ENCODE measurements around the gene CELSR1. TPM values are rescaled to one million over a fixed set of nuclear protein-coding genes. Genes with fewer than 3 reads are reported as not detected.
"Not testable (repeated sequence)": the region's sequence is repeated elsewhere in the genome, so short reads cannot be mapped to it uniquely, and the experiment has no call there.

The CELSR1 gene
- total RNA-seq, 1 donor from 2014 or later: 0.30 TPM

GRCh38 chr22:46517255-46517761 is 20.1 kb downstream of the CELSR1 start:
- H3K4me3 Mint-ChIP-seq (ENCODE audit: low read depth): no peak overlapping the region
- no peaks in the 10 kb centered on the region for H3K36me3 Mint-ChIP-seq (ENCODE audit: low read depth)
- H3K27me3 Mint-ChIP-seq (ENCODE audit: low read depth): no peaks in the 10 kb centered on the region
- no peaks in the 10 kb centered on the region for H3K9me3 Mint-ChIP-seq
- intact Hi-C loops (cut with micrococcal nuclease): no loop called here
- no peak for DNase-seq (ENCODE audit: low spot score)
- H3K27ac Mint-ChIP-seq: no peak overlapping the region
- H3K4me1 Mint-ChIP-seq (ENCODE audit: low read depth): no peaks in the 10 kb centered on the region

DNA sequence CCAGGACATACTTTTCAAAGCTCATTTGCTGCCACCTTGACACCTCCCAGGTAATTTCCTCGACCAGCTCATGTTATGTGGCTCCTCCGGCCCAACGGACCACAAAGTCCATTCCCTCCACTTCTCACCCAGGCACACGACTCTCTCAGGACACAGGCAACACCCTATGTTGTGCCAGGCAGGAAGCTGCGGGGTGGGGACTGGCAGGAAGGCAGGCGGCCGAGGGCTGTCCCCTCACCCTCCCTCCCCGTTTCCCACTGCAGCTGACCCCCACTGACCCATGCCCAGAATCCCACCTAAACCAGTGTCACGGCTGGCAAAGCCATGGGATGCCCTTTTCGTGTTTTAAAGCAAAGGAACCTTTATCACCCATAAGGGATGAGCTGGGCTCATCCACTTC is 20.8 kb downstream of the CELSR1 start:
- intact Hi-C loops (cut with micrococcal nuclease): no loop called here
- Mint-ChIP-seq H3K27me3 (ENCODE audit: low read depth) (no peaks in the 10 kb centered on the region), H3K4me3 (ENCODE audit: low read depth) (no peak overlapping the region), H3K9me3 (no peaks in the 10 kb centered on the region), H3K36me3 (ENCODE audit: low read depth) (no peaks in the 10 kb centered on the region), H3K4me1 (ENCODE audit: low read depth) (no peaks in the 10 kb centered on the region), H3K27ac (no peak overlapping the region)
- no peak for DNase-seq (ENCODE audit: low spot score)

DNA sequence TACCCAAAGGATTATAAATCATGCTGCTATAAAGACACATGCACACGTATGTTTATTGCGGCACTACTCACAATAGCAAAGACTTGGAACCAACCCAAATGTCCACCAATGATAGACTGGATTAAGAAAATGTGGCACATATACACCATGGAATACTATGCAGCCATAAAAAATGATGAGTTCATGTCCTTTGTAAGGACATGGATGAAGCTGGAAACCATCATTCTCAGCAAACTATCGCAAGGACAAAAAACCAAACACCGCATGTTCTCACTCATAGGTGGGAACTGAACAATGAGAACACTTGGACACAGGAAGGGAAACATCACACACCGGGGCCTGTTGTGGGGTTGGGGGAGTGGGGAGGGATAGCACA is 21.3 kb downstream of the CELSR1 start:
- H3K27me3 Mint-ChIP-seq (ENCODE audit: low read depth); DNase-seq (ENCODE audit: low spot score); H3K4me3 Mint-ChIP-seq (ENCODE audit: low read depth); intact Hi-C loops (cut with micrococcal nuclease); H3K27ac Mint-ChIP-seq; H3K4me1 Mint-ChIP-seq (ENCODE audit: low read depth); H3K9me3 Mint-ChIP-seq; H3K36me3 Mint-ChIP-seq (ENCODE audit: low read depth): not testable (repeated sequence)

GRCh38 chr22:46515208-46516111 is 22.0 kb downstream of the CELSR1 start:
- intact Hi-C loops (cut with micrococcal nuclease): no loop called here
- no peak overlapping the region for H3K27ac Mint-ChIP-seq
- no peaks in the 10 kb centered on the region for H3K9me3 Mint-ChIP-seq
- H3K4me1 Mint-ChIP-seq (ENCODE audit: low read depth): no peaks in the 10 kb centered on the region
- DNase-seq (ENCODE audit: low spot score): no peak
- no peaks in the 10 kb centered on the region for H3K27me3 Mint-ChIP-seq (ENCODE audit: low read depth)
- H3K36me3 Mint-ChIP-seq (ENCODE audit: low read depth): no peaks in the 10 kb centered on the region
- H3K4me3 Mint-ChIP-seq (ENCODE audit: low read depth): no peak overlapping the region

- Mint-ChIP-seq H3K27ac (no peak overlapping the region), H3K9me3 (no peaks in the 10 kb centered on the region), H3K36me3 (ENCODE audit: low read depth) (no peaks in the 10 kb centered on the region), H3K4me3 (ENCODE audit: low read depth) (no peak overlapping the region), H3K4me1 (ENCODE audit: low read depth) (no peaks in the 10 kb centered on the region), H3K27me3 (ENCODE audit: low read depth) (no peaks in the 10 kb centered on the region)
- intact Hi-C loops (cut with micrococcal nuclease): no loop called here
- DNase-seq (ENCODE audit: low spot score): no peak
Observed at GRCh38 chr22:46514592-46515207, 22.7 kb downstream of the CELSR1 start.

GRCh38 chr22:46513908-46514550 is 23.4 kb downstream of the CELSR1 start:
- Mint-ChIP-seq H3K4me3 (ENCODE audit: low read depth) (no peak overlapping the region), H3K36me3 (ENCODE audit: low read depth) (no peaks in the 10 kb centered on the region), H3K9me3 (no peaks in the 10 kb centered on the region), H3K27me3 (ENCODE audit: low read depth) (no peaks in the 10 kb centered on the region), H3K27ac (no peak overlapping the region), H3K4me1 (ENCODE audit: low read depth) (no peaks in the 10 kb centered on the region)
- intact Hi-C loops (cut with micrococcal nuclease): no loop called here
- no peak for DNase-seq (ENCODE audit: low spot score)

DNA sequence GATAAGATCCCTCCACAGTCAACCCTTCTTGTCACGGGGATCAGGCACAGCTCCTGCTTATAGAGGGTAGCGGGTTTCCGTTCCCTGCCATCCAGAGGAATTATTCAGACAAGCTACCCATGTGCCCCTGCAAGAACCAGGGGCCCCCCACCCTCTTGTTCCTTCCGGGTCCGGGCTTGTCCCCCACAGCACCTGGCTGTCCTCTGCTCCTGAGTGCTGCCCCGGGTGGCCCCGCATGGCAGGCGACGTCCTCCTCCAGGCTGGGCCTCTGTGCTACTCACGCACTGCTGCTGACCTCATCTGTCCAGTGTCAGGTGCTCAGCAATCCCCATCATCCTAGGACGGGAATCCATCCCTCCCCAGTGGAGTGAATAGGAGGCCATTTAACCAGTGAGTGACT is 24.7 kb downstream of the CELSR1 start:
- H3K27me3 Mint-ChIP-seq (ENCODE audit: low read depth): no peaks in the 10 kb centered on the region
- H3K27ac Mint-ChIP-seq: no peak overlapping the region
- no peak for DNase-seq (ENCODE audit: low spot score)
- no peak overlapping the region for H3K4me3 Mint-ChIP-seq (ENCODE audit: low read depth)
- H3K4me1 Mint-ChIP-seq (ENCODE audit: low read depth): no peaks in the 10 kb centered on the region
- H3K36me3 Mint-ChIP-seq (ENCODE audit: low read depth): no peaks in the 10 kb centered on the region
- no peaks in the 10 kb centered on the region for H3K9me3 Mint-ChIP-seq
- intact Hi-C loops (cut with micrococcal nuclease): no loop called here

GRCh38 chr22:46512039-46512370 is 25.4 kb downstream of the CELSR1 start:
- intact Hi-C loops (cut with micrococcal nuclease): no loop called here
- no peak for DNase-seq (ENCODE audit: low spot score)
- no peaks in the 10 kb centered on the region for H3K9me3 Mint-ChIP-seq
- H3K36me3 Mint-ChIP-seq (ENCODE audit: low read depth): no peaks in the 10 kb centered on the region
- no peaks in the 10 kb centered on the region for H3K27me3 Mint-ChIP-seq (ENCODE audit: low read depth)
- H3K27ac Mint-ChIP-seq: no peak overlapping the region
- H3K4me3 Mint-ChIP-seq (ENCODE audit: low read depth): no peak overlapping the region
- no peaks in the 10 kb centered on the region for H3K4me1 Mint-ChIP-seq (ENCODE audit: low read depth)

DNA sequence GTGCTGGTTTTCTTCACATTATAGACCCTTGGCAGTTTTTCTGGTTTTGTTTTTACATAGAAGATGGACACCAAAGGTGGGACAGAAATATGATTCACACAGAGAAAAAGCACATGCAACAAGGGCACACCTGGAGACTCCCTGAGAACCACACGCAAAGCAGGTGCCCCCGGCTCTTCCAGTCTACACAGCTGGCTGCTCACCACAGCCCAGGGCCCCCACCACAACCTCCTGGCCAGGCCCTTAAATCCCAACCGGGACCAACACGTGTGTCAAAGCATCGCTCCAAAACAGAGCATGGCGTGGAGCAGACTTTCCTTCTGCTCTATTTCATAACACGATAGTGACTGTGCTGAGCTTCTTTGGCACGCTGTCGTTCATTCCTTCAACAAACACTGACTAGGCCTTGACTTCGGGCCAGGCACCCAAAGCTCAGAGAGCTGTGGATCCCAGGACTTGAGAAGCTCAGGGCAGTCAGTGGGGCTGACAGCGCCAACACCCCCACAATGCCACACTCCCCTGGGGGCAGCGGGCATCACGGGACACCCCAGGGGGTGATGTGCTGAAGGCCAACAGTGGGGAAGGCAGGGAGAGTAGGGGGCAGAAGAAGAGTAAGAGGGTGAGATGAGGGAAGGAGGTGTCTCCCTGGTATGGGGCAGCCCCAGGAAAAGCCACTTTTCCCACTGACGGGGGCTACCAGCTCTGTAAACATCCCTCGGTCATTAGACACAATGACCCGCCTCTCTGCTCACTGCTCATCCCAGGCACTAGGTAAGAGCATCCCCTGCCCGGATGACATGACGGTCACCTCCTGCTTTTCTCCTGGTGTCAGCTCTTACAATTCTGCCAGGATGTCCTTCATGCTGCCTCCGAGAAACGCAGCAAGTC is 26.0 kb downstream of the CELSR1 start:
- Mint-ChIP-seq H3K9me3 (no peaks in the 10 kb centered on the region), H3K4me3 (ENCODE audit: low read depth) (no peak overlapping the region), H3K36me3 (ENCODE audit: low read depth) (no peaks in the 10 kb centered on the region), H3K4me1 (ENCODE audit: low read depth) (no peaks in the 10 kb centered on the region), H3K27me3 (ENCODE audit: low read depth) (no peaks in the 10 kb centered on the region), H3K27ac (no peak overlapping the region)
- DNase-seq (ENCODE audit: low spot score): no peak
- intact Hi-C loops (cut with micrococcal nuclease): no loop called here

DNA sequence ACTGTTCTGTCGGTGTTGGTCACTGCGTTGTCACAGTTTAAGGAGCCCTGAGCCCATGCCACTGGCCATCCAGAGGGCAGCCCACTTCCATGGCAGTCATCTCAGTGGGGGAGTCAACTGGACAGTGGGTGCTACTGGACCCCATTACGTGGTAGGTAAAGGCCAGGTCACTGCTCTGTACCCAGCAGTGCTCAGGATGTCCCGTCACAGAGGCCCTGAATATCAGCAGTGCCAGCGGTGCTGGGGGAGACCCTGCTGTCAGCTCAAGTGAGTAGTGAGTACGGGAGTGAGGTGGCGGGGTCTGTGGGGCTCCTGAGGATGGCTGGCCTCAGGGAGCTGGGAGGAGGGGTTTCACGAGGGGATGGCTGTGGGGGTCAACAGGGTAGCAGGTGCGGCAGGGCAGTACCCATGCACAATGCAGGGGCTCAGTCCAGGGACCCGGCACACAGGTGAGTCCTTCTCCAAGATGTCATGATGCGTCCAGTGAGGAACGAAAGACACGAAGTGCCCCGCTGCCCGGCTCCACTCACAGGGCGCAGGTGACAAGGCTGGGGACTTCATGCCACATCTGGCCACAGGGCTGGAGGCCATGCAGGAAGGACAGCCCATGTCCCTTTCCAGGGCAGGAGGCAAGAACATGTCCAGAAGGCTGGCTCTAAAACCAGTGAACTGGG is 27.9 kb downstream of the CELSR1 start:
- no peak overlapping the region for H3K27ac Mint-ChIP-seq
- DNase-seq (ENCODE audit: low spot score): no peak
- no peaks in the 10 kb centered on the region for H3K9me3 Mint-ChIP-seq
- no peaks in the 10 kb centered on the region for H3K27me3 Mint-ChIP-seq (ENCODE audit: low read depth)
- no peaks in the 10 kb centered on the region for H3K36me3 Mint-ChIP-seq (ENCODE audit: low read depth)
- no peaks in the 10 kb centered on the region for H3K4me1 Mint-ChIP-seq (ENCODE audit: low read depth)
- no peak overlapping the region for H3K4me3 Mint-ChIP-seq (ENCODE audit: low read depth)
- intact Hi-C loops (cut with micrococcal nuclease): no loop called here

GRCh38 chr22:46508491-46508999 is 28.9 kb downstream of the CELSR1 start:
- no peaks in the 10 kb centered on the region for H3K36me3 Mint-ChIP-seq (ENCODE audit: low read depth)
- no peaks in the 10 kb centered on the region for H3K9me3 Mint-ChIP-seq
- no peak overlapping the region for H3K27ac Mint-ChIP-seq
- intact Hi-C loops (cut with micrococcal nuclease): no loop called here
- H3K4me3 Mint-ChIP-seq (ENCODE audit: low read depth): no peak overlapping the region
- H3K27me3 Mint-ChIP-seq (ENCODE audit: low read depth): no peaks in the 10 kb centered on the region
- H3K4me1 Mint-ChIP-seq (ENCODE audit: low read depth): no peaks in the 10 kb centered on the region
- DNase-seq (ENCODE audit: low spot score): no peak

Data from activated T-helper 2 cell treated with anti-CD3 and anti-CD28 coated beads, Interferon-gamma antibody, Interleukin-2, Interleukin-4, amounts not matched to agents 10 μg/mL and 5 μg/mL and 100 μg/mL, durations not matched to agents 14 hours and 24 hours and 36 hours (primary cell).